HG02623 (cell line): ENCODE measurements around the gene CPB2.

Experiments used
- ATAC-seq: cut with Tn5 transposase; IDR thresholded peaks from one replicate; pipeline ENCODE4 v1.9.1; 2021; ENCODE audit warnings: moderate library complexity; ENCODE audit not compliant: unreplicated experiment

The CPB2 gene

DNA sequence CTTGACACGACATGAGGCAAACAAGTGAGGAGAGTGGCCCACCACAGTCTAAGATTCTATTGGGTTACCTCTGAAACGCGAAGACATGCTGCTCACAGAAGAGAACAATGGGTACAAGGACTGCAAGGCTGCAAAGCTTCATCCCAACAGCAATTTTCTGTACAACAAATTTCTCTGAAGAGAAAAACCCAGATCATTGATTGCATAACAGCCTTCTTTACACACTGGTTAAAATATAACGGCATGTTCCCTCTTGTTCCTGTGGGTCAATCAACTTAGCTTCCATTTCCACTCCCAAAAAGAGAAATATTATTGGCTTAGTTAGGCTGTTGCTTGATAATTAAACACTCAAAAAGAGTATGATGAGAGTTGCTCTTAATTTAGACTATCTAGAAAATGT, at the start of gene CPB2:
TSS of gene CPB2 (minus strand) at position 166 of the 400 bp plus-strand sequence. CDS start at position 142, 24 bp downstream.
- no peak for ATAC-seq

DNA sequence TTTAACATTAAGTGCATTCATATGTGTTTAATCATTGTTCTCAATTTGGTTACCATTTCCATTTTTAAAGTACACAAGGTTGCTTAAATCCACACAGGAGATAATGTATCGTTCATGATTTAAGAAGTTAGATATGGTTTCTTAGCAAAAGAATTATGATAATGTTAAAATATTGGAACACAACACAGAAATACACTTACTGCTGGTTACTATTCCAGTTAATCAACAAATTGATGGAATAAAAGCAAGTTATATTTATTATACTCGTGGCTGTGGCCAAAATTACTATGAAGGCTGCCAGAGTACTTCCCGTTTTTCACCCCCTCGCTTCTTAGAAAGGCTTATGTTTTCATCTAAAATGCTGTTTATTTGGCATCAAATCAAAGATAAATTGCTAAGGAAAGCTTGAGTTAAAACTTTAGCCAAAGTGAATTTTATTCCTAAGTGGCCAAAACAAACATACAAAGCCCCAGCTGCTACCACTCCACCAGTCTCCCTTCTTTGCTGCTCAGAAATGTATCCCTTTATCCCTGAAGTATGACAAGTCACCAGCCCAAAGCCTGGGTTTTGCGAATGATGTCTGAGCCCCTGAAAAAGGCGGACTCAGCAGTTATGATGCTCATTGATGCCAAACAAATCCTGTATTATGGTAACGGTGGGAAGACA, 49.4 kb upstream of the CPB2 start:
- no peak for ATAC-seq

DNA sequence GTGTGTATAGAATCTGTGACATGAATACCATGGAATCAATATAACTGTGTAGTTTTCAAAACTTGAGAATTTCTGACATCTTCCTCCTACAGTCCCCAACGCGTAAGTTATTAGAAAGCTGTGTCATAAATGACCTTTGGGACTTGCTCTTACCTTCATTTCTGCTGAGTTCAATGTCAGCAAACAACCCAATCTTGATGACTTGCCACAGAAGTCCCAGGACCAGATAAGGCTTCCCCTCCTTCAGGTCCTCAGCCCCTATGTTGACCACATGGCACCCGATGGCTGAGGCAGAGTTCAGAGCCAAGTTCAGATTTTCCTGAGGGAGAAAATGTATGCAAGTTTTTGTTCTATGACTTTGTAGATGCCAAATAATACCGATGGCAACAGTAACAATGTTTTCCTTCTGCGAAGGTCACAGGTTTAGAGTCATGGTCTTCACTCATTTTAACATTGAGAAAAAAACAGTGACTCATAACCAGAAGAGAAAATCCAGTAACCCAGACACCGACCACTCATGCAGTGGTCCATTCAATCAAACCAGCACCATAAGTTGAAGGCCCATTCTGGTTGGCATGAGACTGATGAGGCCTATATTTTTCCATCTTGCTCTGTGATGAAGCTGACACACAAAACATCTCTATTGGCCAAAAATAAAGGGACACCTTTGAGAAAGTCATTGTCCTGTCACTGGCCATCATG, 47.9 kb upstream of the CPB2 start:
- no peak for ATAC-seq

GRCh38 chr13:46150134-46150693, 45.4 kb upstream of the CPB2 start:
- ATAC-seq = no peak

DNA sequence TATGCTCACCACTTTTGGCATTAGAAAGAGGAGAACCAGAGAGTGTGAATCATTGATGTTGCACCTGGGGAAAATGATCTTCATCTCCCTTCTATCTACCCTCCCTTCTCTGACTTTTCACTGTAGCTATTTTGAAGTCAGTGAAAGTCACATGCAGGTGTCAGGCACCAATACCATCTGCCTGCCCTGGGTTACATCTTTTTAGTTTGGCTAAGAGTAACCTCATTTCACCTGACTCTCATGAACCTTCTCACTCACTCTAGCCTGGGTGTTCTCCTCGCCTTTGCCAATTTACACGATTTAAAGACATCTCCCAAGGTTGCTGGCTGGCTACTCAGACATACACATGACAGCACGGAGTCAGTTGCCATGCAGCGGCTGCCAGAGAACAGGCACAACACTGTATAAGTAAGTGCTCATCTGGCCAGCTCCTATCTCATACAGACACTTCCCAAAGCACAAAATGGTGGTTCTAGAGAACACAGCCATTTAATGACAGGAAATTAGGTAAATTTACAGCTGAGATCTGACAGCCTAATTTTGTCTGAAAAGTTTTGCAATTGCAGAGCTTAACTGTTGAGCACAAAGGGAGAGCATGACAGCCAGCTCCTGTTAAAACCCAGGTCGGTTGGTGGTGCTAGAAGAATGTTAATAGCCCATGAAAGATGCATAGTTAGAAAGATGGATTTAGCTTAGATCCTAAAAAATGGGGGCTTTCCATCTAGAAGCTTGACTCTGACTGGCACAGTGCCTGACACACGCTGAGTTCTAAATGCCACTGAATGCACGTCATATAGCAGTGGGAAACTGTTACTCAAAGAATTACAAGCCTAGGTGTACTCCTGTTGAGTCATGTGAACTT, 44.7 kb upstream of the CPB2 start:
- no peak for ATAC-seq

- no peak for ATAC-seq
Measured at GRCh38 chr13:46146898-46147297, 42.1 kb upstream of the CPB2 start.

DNA sequence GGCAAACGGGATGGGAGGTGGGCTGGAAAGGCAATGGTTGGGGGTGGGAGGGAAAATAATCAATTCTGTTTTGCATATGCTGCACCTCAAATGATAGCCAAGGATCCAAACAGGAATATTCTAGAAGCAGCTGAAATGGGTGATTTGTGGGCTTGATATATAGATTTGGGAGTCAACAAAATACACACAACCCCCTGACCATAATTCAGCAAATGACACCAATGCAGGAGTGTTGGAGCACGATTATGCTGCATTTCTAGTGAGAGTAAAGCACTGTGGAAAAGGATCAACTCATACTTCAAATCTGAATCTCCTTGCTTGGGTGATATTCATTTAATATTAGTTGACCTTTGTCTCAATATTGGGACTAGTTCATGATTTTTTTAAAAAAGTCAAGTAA, 41.1 kb upstream of the CPB2 start:
- no peak for ATAC-seq

DNA sequence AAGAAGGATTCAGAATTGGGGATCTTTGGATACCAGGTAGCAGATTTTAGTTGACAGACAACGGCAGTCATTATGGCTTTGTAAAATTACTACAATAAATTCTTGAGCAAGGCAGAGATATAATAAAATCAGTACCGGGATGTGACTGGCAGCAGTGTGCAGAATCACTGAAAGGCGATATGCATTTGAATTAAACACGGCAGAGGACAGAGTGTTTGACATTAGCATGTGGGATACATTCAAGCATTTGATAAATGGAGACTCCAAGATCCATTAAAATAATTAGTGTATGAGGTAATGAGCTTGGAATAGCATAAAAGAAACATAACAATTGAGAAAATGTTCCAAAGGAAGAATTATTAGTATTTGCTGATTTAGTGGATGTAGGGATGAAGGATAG, 40.3 kb upstream of the CPB2 start:
- no peak for ATAC-seq

GRCh38 chr13:46143184-46143701, 38.4 kb upstream of the CPB2 start:
- no peak for ATAC-seq

DNA sequence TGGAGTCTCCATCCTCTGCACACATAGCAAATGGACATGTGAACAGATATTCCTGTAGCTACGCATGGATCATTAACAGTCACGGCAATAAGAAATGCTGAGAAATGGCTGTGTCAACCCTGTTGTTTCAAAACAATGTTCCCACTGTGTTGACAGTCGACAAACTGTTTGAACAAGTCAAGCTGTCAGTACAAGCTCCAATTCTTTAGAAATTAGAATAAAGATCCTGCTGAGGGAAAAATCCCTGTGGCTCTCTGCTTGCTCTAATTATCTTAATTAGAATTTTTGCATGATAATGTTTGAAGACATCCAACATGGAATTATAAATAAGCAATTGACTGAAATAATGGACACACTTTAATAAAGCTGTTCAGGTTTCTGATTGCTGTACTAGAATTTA, 37.9 kb upstream of the CPB2 start:
- ATAC-seq = no peak

DNA sequence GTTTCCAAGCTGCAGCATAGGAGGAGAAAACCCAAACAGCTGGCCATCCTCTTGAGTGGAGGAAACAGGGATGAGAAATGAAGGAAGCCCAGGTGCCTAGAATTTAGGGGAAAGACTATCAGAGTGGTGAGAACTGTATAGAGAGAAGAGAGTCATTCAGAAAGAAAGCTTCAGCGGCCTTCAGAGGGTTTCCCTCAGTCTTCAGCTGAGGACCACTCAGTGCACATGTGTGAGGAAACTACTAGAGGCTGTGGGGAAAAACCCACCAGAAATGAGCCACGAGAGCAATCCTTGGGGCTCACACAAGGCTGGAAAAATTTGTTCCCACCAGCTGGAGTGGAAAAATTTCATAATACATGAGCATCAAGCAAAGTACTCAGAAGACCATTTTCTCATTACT, 35.2 kb upstream of the CPB2 start:
- no peak for ATAC-seq

DNA sequence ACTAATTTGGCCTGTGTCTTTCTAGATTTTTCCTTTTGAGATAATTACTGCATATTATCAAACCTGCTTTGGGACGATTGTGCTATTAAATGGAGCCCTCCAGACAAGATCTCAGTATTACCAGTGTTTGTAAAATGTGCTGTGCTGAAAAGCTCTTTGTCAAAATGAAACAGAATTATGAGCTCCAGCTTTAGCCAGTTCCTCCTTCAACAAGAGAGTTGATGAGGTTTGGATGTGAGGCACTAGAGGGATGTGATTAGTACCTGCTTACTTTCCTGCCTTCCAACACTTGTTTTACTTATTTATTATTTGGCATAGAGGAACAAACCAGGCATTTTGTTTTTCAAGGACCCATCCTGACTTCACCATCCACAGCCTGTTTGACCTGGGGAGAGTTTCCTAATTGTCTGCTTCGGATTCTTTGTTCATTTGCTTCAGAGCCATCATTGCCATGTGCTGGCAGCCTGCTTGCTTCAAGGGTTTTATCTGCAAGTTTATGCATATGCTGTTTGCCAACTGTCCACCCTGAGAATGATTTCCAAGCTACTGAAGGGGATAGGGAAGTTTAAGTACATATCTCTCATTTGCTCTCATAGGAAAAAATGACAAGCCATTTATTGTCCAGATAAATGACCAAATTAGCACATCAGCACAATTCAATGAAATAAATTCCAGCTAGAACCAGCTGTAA, 32.9 kb upstream of the CPB2 start:
- no peak for ATAC-seq

DNA sequence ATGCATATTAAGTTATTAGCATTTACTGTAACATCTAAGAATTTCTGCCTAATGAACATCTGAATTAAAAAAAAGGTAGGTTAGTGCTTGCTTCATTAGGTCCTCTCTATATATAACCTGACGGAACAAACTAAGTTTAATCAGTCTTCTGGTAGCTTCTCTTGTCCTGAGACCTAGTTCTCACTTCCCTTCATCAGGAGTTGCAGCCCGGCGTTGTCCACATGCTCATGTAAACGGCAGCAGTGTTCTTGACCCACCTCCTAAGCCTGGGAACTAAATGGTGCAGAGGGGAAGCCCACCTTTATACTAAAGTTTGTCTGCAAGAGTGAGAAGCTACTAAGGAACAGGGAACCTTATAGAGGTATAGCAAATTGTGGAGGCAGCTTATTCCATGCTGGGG, 31.9 kb upstream of the CPB2 start:
- ATAC-seq = no peak

DNA sequence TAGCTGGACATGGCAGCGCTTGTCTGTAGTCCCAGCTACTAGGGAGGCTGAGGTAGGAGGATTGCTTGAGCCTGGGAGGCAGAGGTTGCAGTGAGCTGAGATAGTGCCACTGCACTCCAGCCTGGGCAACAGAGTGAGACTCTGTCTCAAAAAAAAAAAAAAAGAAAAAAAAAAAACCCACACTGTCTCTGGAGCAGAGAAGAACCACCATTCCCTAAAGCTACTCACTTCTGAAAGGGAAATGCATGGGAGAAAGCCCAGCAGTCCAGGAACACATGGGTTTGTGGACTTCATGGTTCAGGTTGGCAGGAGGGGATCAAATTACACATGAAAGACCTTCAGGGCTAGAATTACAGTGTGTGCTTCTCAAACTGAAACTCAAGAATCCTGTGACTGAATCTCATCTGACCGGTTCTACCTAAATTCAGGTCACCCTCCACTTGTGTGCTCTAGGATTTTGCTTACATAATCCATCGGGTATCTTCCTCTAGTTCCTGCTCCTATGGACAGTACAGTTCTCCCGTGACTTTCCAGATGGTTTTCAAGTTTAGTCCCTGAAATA, 30.2 kb upstream of the CPB2 start:
- no peak for ATAC-seq

DNA sequence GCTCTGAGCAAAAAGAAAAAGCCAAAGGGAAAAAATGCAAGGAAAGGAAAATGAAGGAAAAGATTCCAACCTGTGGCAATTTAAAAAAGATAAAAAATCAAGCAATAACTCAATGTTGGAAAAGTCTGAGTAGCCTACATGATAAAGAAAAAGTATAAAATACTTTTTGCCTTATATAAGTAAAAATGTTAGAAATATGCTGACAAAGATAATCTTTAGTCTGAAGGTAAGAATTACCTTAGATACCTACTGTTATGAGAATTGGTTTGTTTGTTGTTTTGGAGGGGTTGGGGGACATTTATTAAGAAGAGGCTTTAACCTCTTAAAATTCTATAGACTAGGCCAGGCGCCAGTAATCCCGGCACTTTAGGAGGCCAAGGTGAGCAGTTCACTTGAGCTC, 29.7 kb upstream of the CPB2 start:
- no peak for ATAC-seq

DNA sequence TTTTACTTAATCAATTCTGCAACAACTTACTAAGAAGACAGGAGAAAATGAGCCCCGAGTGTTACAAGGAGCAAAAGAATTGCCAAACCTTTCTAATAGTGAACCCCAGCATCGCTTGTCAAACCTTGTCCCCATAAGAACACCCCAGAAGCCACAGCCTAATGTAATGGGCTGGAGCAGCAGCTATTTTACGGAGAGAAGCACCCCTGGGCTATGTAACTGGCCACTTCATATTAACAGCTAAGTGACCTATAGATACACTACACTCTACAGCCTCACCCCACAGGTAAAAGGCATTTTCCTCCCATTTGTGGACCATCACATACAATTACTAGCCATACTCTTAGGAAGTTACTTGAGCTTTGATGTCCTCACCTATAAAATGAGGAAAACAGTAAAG, 27.3 kb upstream of the CPB2 start:
- ATAC-seq = no peak

DNA sequence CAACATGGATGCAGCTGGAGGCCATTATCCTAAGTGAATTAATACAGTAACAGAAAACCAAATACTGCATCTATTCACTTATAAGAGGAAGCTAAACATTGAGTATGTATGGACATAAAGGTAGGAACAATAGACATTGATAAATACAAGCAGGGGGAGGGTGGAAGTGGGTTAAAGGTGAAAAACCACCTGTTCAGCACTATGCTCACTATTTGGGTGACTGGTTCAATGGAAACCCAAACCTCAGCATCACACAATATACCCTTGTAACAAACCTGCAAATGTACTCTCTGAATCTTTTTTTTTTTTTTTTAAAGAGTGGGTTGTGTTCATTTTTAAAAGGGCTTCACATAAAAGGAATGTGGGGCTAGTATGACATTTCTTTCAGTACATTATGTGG, 26.9 kb upstream of the CPB2 start:
- no peak for ATAC-seq

DNA sequence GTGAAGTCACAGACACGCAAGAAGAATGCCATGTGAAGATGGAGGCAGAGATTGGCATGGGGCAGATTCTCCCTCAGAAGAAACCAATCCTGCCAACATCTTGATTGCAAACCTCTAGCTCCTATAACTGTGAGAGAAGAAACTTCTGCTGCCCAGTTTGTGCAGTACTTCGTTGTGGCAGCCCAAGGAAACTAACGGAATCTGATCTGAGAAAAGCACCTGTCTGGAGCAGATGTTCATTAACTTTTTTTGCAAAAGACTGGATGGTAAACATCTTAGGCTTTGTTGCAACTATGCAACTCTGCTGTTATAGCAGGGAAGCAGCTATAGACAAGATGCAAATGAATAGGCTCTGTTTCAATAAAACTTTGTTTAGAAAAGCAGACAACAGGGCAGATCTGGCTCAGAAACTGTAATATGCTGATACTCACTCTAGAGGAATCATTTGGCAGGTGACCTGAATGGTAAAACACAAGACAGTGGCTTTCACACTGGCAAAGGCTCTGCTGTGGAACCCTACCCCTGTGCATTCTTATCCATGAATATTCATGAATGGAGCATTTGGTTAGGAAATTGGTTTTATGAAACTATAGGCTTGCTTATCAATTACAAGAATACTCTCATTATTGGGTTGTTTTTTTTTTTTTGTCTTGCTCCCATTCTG, 25.3 kb upstream of the CPB2 start:
- ATAC-seq = no peak

- no peak for ATAC-seq
Measured at GRCh38 chr13:46129124-46129523, 24.3 kb upstream of the CPB2 start.
